ENCODE results near the gene HPN.

The HPN gene

DNA sequence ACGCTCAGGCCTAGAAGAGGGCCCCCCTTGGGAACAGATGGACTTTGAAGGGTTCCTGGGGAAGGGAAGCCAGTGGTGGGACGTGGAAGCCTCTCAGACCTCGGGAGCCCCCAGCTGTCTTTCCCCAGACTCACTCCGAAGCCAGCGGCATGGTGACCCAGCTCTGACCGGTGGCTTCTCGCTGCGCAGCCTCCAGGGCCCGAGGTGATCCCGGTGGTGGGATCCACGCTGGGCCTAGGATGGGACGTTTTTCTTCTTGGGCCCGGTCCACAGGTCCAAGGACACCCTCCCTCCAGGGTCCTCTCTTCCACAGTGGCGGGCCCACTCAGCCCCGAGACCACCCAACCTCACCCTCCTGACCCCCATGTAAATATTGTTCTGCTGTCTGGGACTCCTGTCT, 24.6 kb downstream of the HPN start:
- Histone ChIP-seq H3K27ac (ENCODE audit: insufficient read depth in 1 of 2, low read depth in 1 of 2, low read length in 2 of 2, poor library complexity in 1 of 2, severe bottlenecking in 2 of 2) (no peak overlapping the region), H3K36me3 (ENCODE audit: control insufficient read depth in 4 of 4, insufficient read depth in 4 of 4, low read length in 3 of 4) (no peaks in the 10 kb centered on the region), H3K4me1 (ENCODE audit: control extremely low read depth in 1 of 4, control insufficient read depth in 4 of 4, insufficient read depth in 4 of 4, low read length in 3 of 4) (no peaks in the 10 kb centered on the region), H3K4me3 (ENCODE audit: control insufficient read depth in 1 of 7, extremely low read depth in 1 of 7, insufficient read depth in 4 of 7, low read depth in 2 of 7, low read length in 6 of 7) (no peak overlapping the region), H3K27me3 (replicated peaks in 2 of 5; ENCODE audit: control insufficient read depth in 4 of 5, insufficient read depth in 5 of 5, low read length in 4 of 5) (peaks cover 0 to 4% (median 0%) of the 10 kb centered on the region in 5 experiments), H3K9me3 (ENCODE audit: control extremely low read depth in 1 of 5, control insufficient read depth in 4 of 5, insufficient read depth in 2 of 5, low read depth in 1 of 5, low read length in 4 of 5) (peaks cover 0 to 5% (median 0%) of the 10 kb centered on the region in 5 experiments)
- POLR2A ChIA-PET, result no interaction called here
- CTCF ChIA-PET, result interaction anchor here (0.7 to 6.2 kb wide), 15 partner anchors 9 to 864 kb away, joined by 3 to 50 read pairs (median 7); partner anchors contain the start of genes FXYD1, FXYD5 and LGI4
- DNase-seq, result no peak
- 97% methylated on average over 13 of the region's 15 CpGs for WGBS (ENCODE audit: insufficient coverage)

DNA sequence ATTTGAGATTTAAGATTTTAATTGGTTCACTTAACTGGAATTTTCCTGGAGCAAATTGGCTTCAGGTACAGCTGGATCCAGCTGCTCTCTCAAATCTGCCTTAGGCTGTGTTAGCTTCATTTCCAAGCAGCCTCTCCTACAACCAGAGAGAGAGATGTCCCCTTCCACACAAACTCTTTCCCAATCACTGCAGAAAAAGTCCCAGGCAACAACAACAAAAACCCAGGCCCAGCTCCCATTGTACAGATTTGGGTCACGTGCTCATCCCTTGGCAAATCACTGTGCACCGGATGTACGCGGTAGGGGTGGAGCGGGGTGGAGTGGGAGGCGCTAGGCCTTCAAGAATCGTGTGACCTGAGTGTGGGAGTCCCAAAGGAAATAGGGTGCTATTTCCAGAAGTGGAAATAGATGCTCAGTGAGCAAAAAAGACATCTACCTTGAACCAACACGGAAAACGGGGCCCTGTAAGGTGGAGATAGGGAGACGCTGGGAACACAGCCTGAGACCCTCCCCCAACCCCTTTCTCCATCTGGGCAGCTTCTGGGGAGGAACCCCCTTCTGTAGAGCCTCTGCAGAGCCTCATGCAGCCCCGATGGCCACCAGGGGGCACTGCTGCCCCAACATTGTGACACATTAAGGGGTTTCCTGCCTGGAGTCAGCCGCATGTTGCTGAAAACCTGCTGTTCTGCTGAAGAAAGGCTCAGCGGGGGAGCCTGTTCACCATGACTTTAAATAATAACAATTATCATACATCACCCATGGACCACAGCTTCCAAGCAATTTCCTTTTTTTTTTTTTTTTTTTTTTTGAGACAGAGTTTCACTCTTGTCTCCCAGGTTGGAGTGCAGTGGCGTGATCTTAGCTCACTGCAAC, 25.4 kb downstream of the HPN start:
- CTCF ChIA-PET, result interaction anchor here (0.6 to 6.2 kb wide), 21 partner anchors 10 to 865 kb away, joined by 3 to 50 read pairs (median 5); partner anchors contain the start of genes FXYD1, FXYD5 and LGI4
- Histone ChIP-seq H3K9me3 (ENCODE audit: control extremely low read depth in 1 of 5, control insufficient read depth in 4 of 5, insufficient read depth in 2 of 5, low read depth in 1 of 5, low read length in 4 of 5) (peaks cover 0 to 5% (median 0%) of the 10 kb centered on the region in 5 experiments), H3K4me3 (ENCODE audit: control insufficient read depth in 1 of 7, extremely low read depth in 1 of 7, insufficient read depth in 4 of 7, low read depth in 2 of 7, low read length in 6 of 7) (no peak overlapping the region), H3K36me3 (ENCODE audit: control insufficient read depth in 4 of 4, insufficient read depth in 4 of 4, low read length in 3 of 4) (no peaks in the 10 kb centered on the region), H3K4me1 (ENCODE audit: control extremely low read depth in 1 of 4, control insufficient read depth in 4 of 4, insufficient read depth in 4 of 4, low read length in 3 of 4) (no peaks in the 10 kb centered on the region), H3K27ac (ENCODE audit: insufficient read depth in 1 of 2, low read depth in 1 of 2, low read length in 2 of 2, poor library complexity in 1 of 2, severe bottlenecking in 2 of 2) (no peak overlapping the region), H3K27me3 (replicated peaks in 2 of 5; ENCODE audit: control insufficient read depth in 4 of 5, insufficient read depth in 5 of 5, low read length in 4 of 5) (peaks cover 0 to 4% (median 0%) of the 10 kb centered on the region in 5 experiments)
- WGBS (ENCODE audit: insufficient coverage), result 37% methylated on average over 8 of the region's 14 CpGs
- DNase-seq, result peak; percentile 89 to 94 (median 92)
- POLR2A ChIA-PET, result no interaction called here

DNA sequence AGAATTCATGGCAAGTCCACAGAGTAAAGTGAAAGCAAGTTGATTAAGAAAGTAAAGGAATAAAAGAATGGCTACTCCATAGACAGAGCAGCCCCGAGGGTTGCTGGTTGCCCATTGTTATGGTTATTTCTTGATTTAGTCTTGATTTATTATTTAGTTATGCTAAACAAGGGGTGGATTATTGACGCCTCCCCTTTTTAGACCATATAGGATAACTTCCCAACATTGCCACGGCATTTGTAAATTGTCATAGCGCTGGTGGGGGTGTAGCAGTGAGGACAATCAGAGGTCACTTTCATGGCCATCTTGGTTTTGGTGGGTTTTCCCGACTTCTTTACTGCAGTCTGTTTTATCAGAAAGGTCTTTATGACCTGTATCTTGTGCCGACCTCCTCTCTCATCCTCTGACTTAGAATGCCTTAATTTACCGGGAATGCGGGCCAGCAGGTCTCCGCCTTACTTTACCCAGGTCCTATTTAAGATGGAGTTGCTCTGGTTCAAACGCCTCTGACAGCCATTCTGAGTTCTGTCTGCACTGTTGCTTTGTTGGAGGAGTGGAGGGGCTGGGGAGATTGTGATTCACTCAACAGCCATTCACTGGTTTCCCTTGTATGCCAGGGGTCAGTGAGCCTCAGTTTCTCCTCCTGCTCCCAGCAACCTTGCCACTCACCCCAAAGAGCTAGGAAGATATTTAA, 27.6 kb downstream of the HPN start:
- H3K36me3 ChIP-seq (ENCODE audit: control insufficient read depth in 4 of 4, insufficient read depth in 4 of 4, low read length in 3 of 4), result no peaks in the 10 kb centered on the region
- H3K27me3 ChIP-seq (replicated peaks in 2 of 5; ENCODE audit: control insufficient read depth in 4 of 5, insufficient read depth in 5 of 5, low read length in 4 of 5), result peaks cover 0 to 1% (median 0%) of the 10 kb centered on the region in 5 experiments
- CTCF ChIA-PET, result interaction anchor here (0.9 to 6.2 kb wide), 15 partner anchors 11 to 149 kb away, joined by 3 to 50 read pairs (median 5); partner anchors contain the start of genes FXYD3 and LGI4
- POLR2A ChIA-PET, result no interaction called here
- H3K4me3 ChIP-seq (ENCODE audit: control insufficient read depth in 1 of 7, extremely low read depth in 1 of 7, insufficient read depth in 4 of 7, low read depth in 2 of 7, low read length in 6 of 7), result no peak overlapping the region
- no peak for DNase-seq
- H3K27ac ChIP-seq (ENCODE audit: insufficient read depth in 1 of 2, low read depth in 1 of 2, low read length in 2 of 2, poor library complexity in 1 of 2, severe bottlenecking in 2 of 2), result no peak overlapping the region
- WGBS (ENCODE audit: insufficient coverage), result 89% methylated on average over 7 of the region's 10 CpGs
- no peaks in the 10 kb centered on the region for H3K4me1 ChIP-seq (ENCODE audit: control extremely low read depth in 1 of 4, control insufficient read depth in 4 of 4, insufficient read depth in 4 of 4, low read length in 3 of 4)
- peaks cover 0 to 5% (median 0%) of the 10 kb centered on the region in 5 experiments for H3K9me3 ChIP-seq (ENCODE audit: control extremely low read depth in 1 of 5, control insufficient read depth in 4 of 5, insufficient read depth in 2 of 5, low read depth in 1 of 5, low read length in 4 of 5)

DNA sequence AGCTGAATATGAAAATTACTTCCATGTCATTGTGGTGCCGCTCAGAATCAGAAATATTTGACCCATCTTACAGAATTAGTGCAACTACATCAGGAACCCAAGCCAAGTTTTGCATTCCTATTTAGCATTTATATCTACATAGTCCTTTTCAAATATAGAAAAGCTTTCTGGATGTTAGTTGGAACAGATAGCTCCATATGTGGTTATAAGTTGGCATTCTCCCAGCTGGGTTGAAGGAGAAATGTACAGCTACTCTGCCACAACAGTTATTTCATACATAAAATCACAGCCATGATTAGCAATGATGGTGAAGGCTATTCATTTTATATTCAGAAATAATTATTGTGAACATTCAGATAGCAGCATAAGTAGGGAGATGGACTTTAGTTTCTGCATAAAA, 28.2 kb downstream of the HPN start:
- Histone ChIP-seq H3K4me3 (ENCODE audit: control insufficient read depth in 1 of 7, extremely low read depth in 1 of 7, insufficient read depth in 4 of 7, low read depth in 2 of 7, low read length in 6 of 7) (no peak overlapping the region), H3K27ac (ENCODE audit: insufficient read depth in 1 of 2, low read depth in 1 of 2, low read length in 2 of 2, poor library complexity in 1 of 2, severe bottlenecking in 2 of 2) (no peak overlapping the region), H3K27me3 (replicated peaks in 2 of 5; ENCODE audit: control insufficient read depth in 4 of 5, insufficient read depth in 5 of 5, low read length in 4 of 5) (peaks cover 0 to 1% (median 0%) of the 10 kb centered on the region in 5 experiments), H3K4me1 (ENCODE audit: control extremely low read depth in 1 of 4, control insufficient read depth in 4 of 4, insufficient read depth in 4 of 4, low read length in 3 of 4) (no peaks in the 10 kb centered on the region), H3K36me3 (ENCODE audit: control insufficient read depth in 4 of 4, insufficient read depth in 4 of 4, low read length in 3 of 4) (no peaks in the 10 kb centered on the region), H3K9me3 (ENCODE audit: control extremely low read depth in 1 of 5, control insufficient read depth in 4 of 5, insufficient read depth in 2 of 5, low read depth in 1 of 5, low read length in 4 of 5) (peaks cover 0 to 5% (median 0%) of the 10 kb centered on the region in 5 experiments)
- DNase-seq, result no peak
- CTCF ChIA-PET, result interaction anchor here (0.7 to 2.9 kb wide), 16 partner anchors 11 to 149 kb away, joined by 3 to 15 read pairs (median 4); partner anchors contain the start of gene FXYD3
- POLR2A ChIA-PET, result no interaction called here
- WGBS (ENCODE audit: insufficient coverage), result 92% methylated on average over 1 of the region's 1 CpG

DNA sequence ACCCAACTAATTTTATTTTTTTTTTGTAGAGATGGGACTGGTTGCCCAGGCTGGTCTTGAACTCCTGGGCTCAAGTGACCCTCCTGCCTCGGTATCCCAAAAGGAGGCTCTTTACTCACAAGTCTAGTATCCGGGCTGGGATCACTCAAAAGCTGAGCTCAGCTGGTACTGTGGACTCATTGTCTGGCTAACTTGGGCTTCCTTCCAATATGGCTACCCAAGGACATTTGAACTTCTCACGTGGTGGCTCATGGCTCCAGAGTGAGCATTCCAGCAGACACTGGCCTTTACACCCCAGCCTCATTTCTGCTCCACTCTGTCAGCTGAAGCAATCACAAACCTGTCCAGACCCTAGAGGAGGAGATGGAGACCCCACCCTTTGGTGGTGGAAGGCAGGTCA, 28.9 kb downstream of the HPN start:
- Histone ChIP-seq H3K4me3 (ENCODE audit: control insufficient read depth in 1 of 7, extremely low read depth in 1 of 7, insufficient read depth in 4 of 7, low read depth in 2 of 7, low read length in 6 of 7) (no peak overlapping the region), H3K36me3 (ENCODE audit: control insufficient read depth in 4 of 4, insufficient read depth in 4 of 4, low read length in 3 of 4) (no peaks in the 10 kb centered on the region), H3K9me3 (ENCODE audit: control extremely low read depth in 1 of 5, control insufficient read depth in 4 of 5, insufficient read depth in 2 of 5, low read depth in 1 of 5, low read length in 4 of 5) (peaks cover 0 to 5% (median 0%) of the 10 kb centered on the region in 5 experiments), H3K27me3 (replicated peaks in 2 of 5; ENCODE audit: control insufficient read depth in 4 of 5, insufficient read depth in 5 of 5, low read length in 4 of 5) (peaks cover 0 to 1% (median 0%) of the 10 kb centered on the region in 5 experiments), H3K27ac (ENCODE audit: insufficient read depth in 1 of 2, low read depth in 1 of 2, low read length in 2 of 2, poor library complexity in 1 of 2, severe bottlenecking in 2 of 2) (no peak overlapping the region), H3K4me1 (ENCODE audit: control extremely low read depth in 1 of 4, control insufficient read depth in 4 of 4, insufficient read depth in 4 of 4, low read length in 3 of 4) (no peaks in the 10 kb centered on the region)
- WGBS (ENCODE audit: insufficient coverage), result 93% methylated on average over 3 of the region's 3 CpGs
- CTCF ChIA-PET, result interaction anchor here (0.7 to 2.9 kb wide), 18 partner anchors 11 to 72 kb away, joined by 3 to 15 read pairs (median 4); partner anchors contain the start of gene FXYD3
- no peak for DNase-seq
- POLR2A ChIA-PET, result no interaction called here

DNA sequence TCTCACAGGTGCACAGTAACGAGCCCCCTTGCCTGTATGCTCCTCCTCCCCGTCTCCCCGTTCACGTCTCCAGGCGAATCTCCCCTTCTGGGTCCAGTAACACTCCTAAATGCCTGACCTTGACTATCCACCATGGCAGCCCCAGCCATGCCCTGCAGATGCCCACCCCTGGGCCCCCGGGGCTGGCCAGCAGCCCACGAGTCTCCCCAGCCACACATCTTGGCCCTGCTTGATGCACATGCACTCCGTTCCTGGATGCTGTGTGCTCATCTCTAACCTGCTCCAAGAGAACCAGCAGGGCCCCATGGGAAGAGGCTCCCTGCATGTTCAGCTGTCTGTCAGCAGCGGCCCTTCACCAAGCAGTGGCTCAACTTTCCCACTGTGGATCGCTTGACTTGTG, 32.0 kb downstream of the HPN start:
- Histone ChIP-seq H3K4me1 (ENCODE audit: control extremely low read depth in 1 of 4, control insufficient read depth in 4 of 4, insufficient read depth in 4 of 4, low read length in 3 of 4) (peaks cover 0 to 8% (median 2%) of the 10 kb centered on the region in 4 experiments), H3K27me3 (replicated peaks in 2 of 5; ENCODE audit: control insufficient read depth in 4 of 5, insufficient read depth in 5 of 5, low read length in 4 of 5) (no peaks in the 10 kb centered on the region), H3K9me3 (ENCODE audit: control extremely low read depth in 1 of 5, control insufficient read depth in 4 of 5, insufficient read depth in 2 of 5, low read depth in 1 of 5, low read length in 4 of 5) (peaks cover 0 to 5% (median 0%) of the 10 kb centered on the region in 5 experiments), H3K4me3 (ENCODE audit: control insufficient read depth in 1 of 7, extremely low read depth in 1 of 7, insufficient read depth in 4 of 7, low read depth in 2 of 7, low read length in 6 of 7) (no peak overlapping the region), H3K27ac (ENCODE audit: insufficient read depth in 1 of 2, low read depth in 1 of 2, low read length in 2 of 2, poor library complexity in 1 of 2, severe bottlenecking in 2 of 2) (no peak overlapping the region), H3K36me3 (ENCODE audit: control insufficient read depth in 4 of 4, insufficient read depth in 4 of 4, low read length in 3 of 4) (no peaks in the 10 kb centered on the region)
- ChIA-PET CTCF (no interaction called here), POLR2A (no interaction called here)
- WGBS (ENCODE audit: insufficient coverage), result 95% methylated on average over 10 of the region's 10 CpGs
- no peak for DNase-seq
